OCI-LY7 (cell line): Measurements from ENCODE around the gene WASF2.

Source experiments
- EZH2phosphoT487 ChIP-seq: fragments of 200-600 bp; sonication (generic); IDR thresholded peaks from 2 replicates; pipeline ENCODE4 v1.6.1; 2018; ENCODE audit warnings: low read depth, borderline replicate concordance, mild to moderate bottlenecking, mixed run types, antibody characterized with exemption, low read length, moderate library complexity, mixed read lengths
- TF ChIP-seq, protein P1 (sequence below): fragments of 200-600 bp; sonication (generic); conservative IDR thresholded peaks from 2 replicates; pipeline ENCODE4 v1.5.1; 2014; ENCODE audit warnings: mild to moderate bottlenecking, antibody characterized with exemption, low read length, moderate library complexity, mixed read lengths

- TF ChIP-seq, protein P1, sequence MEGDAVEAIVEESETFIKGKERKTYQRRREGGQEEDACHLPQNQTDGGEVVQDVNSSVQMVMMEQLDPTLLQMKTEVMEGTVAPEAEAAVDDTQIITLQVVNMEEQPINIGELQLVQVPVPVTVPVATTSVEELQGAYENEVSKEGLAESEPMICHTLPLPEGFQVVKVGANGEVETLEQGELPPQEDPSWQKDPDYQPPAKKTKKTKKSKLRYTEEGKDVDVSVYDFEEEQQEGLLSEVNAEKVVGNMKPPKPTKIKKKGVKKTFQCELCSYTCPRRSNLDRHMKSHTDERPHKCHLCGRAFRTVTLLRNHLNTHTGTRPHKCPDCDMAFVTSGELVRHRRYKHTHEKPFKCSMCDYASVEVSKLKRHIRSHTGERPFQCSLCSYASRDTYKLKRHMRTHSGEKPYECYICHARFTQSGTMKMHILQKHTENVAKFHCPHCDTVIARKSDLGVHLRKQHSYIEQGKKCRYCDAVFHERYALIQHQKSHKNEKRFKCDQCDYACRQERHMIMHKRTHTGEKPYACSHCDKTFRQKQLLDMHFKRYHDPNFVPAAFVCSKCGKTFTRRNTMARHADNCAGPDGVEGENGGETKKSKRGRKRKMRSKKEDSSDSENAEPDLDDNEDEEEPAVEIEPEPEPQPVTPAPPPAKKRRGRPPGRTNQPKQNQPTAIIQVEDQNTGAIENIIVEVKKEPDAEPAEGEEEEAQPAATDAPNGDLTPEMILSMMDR, result no peak
- TF ChIP-seq EZH2phosphoT487, result no peak
Observed at GRCh38 chr1:27361553-27361952, 128.4 kb downstream of the WASF2 start.
